Effector memory CD8-positive, alpha-beta T cell (primary cell): ENCODE measurements around the gene CDC42EP1.

ENCODE experiments used
- ATAC-seq: fragments of 150-1000 bp; cut with Tn5 transposase; replicated peaks from 2 replicates; pipeline ENCODE4 v1.10.0; 2021; ENCODE audit warnings: mild to moderate bottlenecking, moderate library complexity
- DNase-seq, 3 experiments: peaks; one replicate each; pipeline ENCODE4 v3.0.0; 2021
- H3K27ac Mint-ChIP-seq, 2 donors: one replicate each; pipeline ENCODE4 v1.8.0; 2022; ENCODE audit warnings: mild to moderate bottlenecking in 2 of 2, mixed read lengths in 2 of 2, moderate library complexity in 2 of 2
- H3K27me3 Mint-ChIP-seq, 2 donors: one replicate each; pipeline ENCODE4 v1.8.0; 2022; ENCODE audit warnings: mixed read lengths in 2 of 2
- H3K36me3 Mint-ChIP-seq: one replicate; pipeline ENCODE4 v1.8.0; 2022; ENCODE audit warnings: mild to moderate bottlenecking, moderate library complexity, mixed read lengths; ENCODE audit not compliant: insufficient read depth
- H3K4me1 Mint-ChIP-seq, 2 donors: one replicate each; pipeline ENCODE4 v1.8.0; 2022; ENCODE audit warnings: low read depth in 2 of 2, mixed read lengths in 2 of 2
- H3K4me3 Mint-ChIP-seq, 2 donors: one replicate each; pipeline ENCODE4 v1.8.0; 2022; ENCODE audit warnings: mild to moderate bottlenecking in 2 of 2, mixed read lengths in 2 of 2, moderate library complexity in 2 of 2
- H3K9me3 Mint-ChIP-seq, 2 donors: one replicate each; pipeline ENCODE4 v1.8.0; 2022; ENCODE audit warnings: mixed read lengths in 2 of 2
- total RNA-seq, 9 experiments: gene quantifications; one replicate each; lab custom pipeline; 2026; lab: John Stamatoyannopoulos, UW

CDC42EP1 gene, protein sequence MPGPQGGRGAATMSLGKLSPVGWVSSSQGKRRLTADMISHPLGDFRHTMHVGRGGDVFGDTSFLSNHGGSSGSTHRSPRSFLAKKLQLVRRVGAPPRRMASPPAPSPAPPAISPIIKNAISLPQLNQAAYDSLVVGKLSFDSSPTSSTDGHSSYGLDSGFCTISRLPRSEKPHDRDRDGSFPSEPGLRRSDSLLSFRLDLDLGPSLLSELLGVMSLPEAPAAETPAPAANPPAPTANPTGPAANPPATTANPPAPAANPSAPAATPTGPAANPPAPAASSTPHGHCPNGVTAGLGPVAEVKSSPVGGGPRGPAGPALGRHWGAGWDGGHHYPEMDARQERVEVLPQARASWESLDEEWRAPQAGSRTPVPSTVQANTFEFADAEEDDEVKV
- 0 to 1.7 (median 0.20) reads per million in 9 experiments for total RNA-seq

DNA sequence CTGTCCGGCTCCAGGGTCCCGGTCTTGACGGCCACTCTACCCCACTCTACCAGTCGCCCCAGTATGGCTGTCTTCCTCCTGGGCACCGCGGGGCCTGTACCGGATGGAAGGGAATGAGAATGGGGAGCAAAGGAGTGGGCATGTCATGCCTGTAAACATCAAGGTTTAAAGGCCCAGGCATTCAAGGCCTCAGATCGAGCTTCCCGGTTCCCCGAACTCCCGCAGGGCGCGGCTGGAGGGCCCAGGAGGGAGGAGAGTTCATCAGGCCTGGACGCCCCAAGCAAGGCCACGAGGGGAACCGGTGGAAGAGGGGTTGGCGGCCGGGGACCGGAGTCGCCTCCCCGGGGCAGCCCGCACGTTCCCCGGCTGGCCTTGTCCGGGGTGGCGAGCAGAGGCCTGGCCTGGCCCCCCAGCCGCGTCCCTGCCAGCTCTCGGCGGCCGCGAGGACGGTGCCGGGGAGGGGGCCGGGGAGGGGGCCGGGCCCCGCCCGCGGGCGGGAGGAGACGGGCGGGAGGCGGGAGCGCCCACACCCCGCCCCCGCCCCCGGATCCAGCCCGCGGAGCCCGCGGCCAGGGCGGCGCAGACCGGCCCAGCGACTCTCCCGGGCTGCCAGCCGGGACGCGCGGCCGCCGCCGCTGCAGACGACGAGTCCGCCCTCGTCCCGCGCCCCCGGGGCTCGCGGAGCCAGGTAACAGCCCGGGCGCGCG lies at the start of gene CDC42EP1:
CDC42EP1 (plus strand) TSS at position 580 of the 707 bp plus-strand sequence. CDS start 5,870 bp downstream, outside the sequence.
- DNase-seq (no peak), ATAC-seq (peak; percentile 23)
- Mint-ChIP-seq H3K27me3 (peaks cover 48 to 90% of the 10 kb centered on the region in 2 donors), H3K4me3 (peak within 1 kb of the TSS; percentile 75), H3K36me3 (peaks cover 3% of the 10 kb centered on the region), H3K4me1 (peaks cover 12 to 22% of the 10 kb centered on the region in 2 donors), H3K27ac (peak within 1 kb of the TSS in 1 of 2 donors; percentile 20), H3K9me3 (no peaks in the 10 kb centered on the region)

DNA sequence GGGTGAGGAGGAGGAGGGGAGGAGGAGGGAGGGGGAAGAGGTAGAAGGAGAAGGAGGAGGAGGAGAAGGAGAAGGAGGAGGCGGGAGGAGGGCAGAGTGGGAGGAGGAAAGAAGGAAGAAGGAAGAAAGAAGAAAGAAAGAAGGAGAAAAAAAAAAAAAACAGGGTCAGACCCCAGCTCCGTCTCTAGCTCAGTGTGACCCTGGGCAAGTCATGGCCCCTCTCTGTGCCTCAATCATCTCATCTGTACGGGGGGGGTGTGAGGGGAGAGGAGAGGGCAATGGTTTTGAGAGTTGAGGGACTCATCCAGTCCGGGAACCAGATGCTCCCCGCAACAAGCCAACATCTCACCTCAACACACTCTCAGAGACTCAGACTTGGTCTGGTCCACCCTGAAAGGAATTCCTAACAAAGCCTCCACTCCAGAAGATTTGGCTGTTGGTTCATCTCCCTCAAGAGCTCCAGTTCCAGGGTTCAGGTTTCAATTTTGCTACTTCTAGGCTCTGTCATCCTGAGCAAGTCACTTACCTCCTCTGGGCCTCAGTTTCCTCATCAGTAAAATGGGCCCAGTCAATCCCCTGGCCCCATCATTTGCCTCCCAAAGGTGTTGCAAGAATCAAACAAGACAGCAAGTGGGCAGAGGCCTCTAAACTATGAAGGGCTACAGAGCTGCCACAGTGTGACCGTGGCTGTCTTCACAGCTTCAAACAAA lies 48.7 kb upstream of the CDC42EP1 start:
- H3K27ac Mint-ChIP-seq: no peak overlapping the region
- H3K27me3 Mint-ChIP-seq: peaks cover 0 to 6% of the 10 kb centered on the region in 2 donors
- H3K36me3 Mint-ChIP-seq: no peaks in the 10 kb centered on the region
- no peaks in the 10 kb centered on the region for H3K4me1 Mint-ChIP-seq
- no peak overlapping the region for H3K4me3 Mint-ChIP-seq
- DNase-seq (no peak), ATAC-seq (no peak)
- no peaks in the 10 kb centered on the region for H3K9me3 Mint-ChIP-seq

DNA sequence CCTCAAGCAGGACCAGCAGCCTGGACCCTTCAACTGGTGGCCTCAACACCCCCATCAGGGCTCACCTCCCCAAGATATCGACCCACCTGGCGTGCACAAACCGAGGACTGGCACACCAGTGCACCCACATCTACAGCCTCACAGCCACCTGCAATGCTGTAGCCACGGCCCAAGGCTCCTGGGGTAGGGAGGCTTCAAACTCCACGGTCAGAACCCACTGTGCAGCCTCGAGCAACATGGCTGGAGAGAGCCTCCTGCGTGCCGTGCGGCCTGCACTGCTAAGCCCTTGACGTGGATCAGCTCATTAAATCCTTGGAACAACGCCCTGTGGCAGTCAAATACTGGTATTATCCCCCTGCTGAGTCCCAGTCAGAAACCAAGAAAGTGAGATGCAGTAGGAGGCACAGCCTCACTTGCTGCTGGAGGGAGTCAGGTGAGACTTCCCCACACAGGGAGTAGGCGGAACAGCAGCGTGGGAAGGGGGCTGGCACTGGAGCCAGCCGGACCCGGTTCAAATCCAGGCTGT lies 45.7 kb upstream of the CDC42EP1 start:
- Mint-ChIP-seq H3K27me3 (peaks cover 7 to 15% of the 10 kb centered on the region in 2 donors), H3K9me3 (no peaks in the 10 kb centered on the region), H3K4me1 (peaks cover 4 to 5% of the 10 kb centered on the region in 2 donors), H3K27ac (no peak overlapping the region), H3K36me3 (no peaks in the 10 kb centered on the region), H3K4me3 (no peak overlapping the region)
- ATAC-seq (no peak), DNase-seq (no peak)

DNA sequence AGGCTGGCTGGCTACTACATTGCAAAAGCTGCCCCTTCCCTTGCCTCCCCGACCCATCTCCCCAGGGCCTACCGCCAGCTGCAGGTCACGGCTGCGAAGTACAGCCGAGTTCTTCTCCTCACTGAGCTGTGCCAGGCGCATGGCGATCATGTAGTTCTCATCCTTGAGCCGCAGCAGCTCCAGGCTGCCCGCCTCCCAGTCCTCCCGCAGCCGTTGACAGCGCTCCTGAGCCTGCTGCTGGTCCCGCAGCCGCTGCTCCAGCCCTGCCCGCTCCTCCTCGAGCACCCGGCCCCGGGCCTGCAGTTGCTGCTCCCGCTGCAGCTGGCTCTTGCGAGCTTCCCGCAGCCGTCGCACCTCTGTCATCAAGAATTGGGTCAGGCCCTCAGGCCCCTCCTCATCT lies 44.4 kb upstream of the CDC42EP1 start:
- ATAC-seq: no peak

DNA sequence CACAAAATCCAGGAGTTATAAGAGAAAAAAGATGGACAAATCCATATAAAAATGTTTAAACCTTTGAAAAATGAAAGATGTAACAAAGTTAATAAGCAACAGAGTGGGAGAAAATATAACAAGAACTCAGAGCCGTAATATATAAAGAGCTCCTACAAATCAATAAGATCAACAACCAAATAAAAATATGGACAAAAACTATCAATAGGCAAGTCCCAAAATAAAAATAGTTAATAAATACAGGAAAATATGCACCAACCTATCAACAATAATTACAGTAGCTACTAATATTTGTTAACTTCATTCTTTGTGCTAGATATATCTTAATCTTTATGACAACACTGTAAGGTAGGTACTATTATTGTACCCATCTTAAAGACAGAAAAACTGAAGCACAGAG lies 43.8 kb upstream of the CDC42EP1 start:
- no peak overlapping the region for H3K4me3 Mint-ChIP-seq
- DNase-seq: no peak

More for the DNA sequence above, 44.4 kb upstream of the CDC42EP1 start:
- Mint-ChIP-seq H3K36me3 (no peaks in the 10 kb centered on the region), H3K4me1 (peaks cover 5 to 8% of the 10 kb centered on the region in 2 donors), H3K4me3 (no peak overlapping the region), H3K27ac (no peak overlapping the region), H3K27me3 (peaks cover 9 to 12% of the 10 kb centered on the region in 2 donors), H3K9me3 (no peaks in the 10 kb centered on the region)
- DNase-seq: no peak

DNA sequence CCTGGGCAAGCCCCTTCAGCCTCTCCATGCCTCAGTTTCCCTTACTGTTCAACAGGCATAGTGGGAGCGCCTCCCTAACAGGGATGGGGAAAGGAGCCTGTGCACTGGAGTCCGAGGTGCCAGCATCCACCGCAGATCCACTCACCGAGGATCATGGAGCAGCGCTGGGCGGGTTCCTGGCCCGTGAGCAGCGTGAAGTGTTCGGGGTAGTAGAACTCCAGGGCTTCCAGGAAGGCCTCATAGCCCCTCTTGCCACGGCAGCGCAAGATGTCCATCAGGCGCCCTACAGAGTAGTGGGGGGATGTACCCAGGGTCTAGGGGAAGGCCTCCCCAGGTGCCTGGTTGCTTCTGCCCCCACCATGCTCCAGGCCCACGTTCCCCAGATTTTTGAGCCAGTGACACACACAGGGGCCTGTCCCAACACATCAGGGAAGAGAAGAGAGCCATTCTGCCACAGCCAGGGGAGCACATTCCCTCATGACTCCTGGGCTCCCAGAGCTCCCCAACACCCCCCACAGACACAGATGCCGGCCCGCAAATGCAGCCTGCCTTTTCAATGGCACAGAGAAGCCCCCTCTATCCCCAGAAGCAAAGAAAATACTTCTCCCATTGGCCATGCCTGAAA lies 42.3 kb upstream of the CDC42EP1 start:
- Mint-ChIP-seq H3K4me3 (peak overlapping the region; percentile 73 to 77), H3K9me3 (no peaks in the 10 kb centered on the region), H3K27me3 (peaks cover 29 to 33% of the 10 kb centered on the region in 2 donors), H3K27ac (no peak overlapping the region), H3K36me3 (no peaks in the 10 kb centered on the region), H3K4me1 (peaks cover 5 to 8% of the 10 kb centered on the region in 2 donors)
- ATAC-seq (no peak), DNase-seq (no peak)

More for the DNA sequence above, 43.8 kb upstream of the CDC42EP1 start:
- Mint-ChIP-seq H3K27ac (no peak overlapping the region), H3K36me3 (no peaks in the 10 kb centered on the region), H3K9me3 (no peaks in the 10 kb centered on the region), H3K4me1 (peaks cover 5 to 8% of the 10 kb centered on the region in 2 donors), H3K27me3 (peaks cover 14 to 18% of the 10 kb centered on the region in 2 donors)
- no peak for ATAC-seq

DNA sequence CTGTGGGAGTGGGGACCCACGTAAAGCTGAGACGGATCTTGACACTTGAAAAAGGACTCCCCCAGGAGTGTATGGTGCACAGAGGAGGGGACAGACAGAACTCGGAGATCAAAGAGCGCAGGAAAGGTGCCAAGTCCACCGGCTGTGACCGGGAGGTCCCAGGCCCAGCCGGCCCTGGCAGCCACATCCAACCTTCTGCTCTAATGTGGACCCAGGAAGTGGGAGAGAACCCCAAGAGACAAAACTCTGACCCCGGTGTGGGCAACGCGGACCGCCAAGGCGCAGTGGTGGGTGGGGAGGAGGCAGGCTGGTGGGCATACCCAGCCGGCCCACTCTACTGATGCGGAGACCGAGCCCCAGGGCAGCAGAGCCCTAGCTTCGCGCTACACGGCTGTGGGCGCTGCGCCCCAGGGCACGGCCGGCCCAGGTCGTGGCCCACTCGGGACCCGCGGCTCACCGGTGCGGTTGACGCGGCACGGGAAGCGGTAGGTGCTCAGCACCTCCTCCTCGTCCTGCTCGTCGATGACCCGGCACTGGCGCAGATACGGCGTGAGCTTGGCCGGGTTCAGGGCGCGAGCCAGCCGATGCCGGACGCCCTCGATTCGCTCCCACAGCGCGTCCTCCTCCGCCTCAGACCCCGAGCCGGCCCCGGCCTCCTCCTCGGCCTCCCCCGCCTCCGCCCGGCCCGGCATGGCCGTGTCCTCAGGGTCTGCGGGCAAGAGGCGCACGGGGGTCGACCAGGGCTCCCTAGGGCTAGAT lies 41.6 kb upstream of the CDC42EP1 start:
- DNase-seq (no peak), ATAC-seq (peak; percentile 44)
- Mint-ChIP-seq H3K36me3 (no peaks in the 10 kb centered on the region), H3K4me3 (peak overlapping the region; percentile 73 to 77), H3K9me3 (no peaks in the 10 kb centered on the region), H3K4me1 (peaks cover 5 to 8% of the 10 kb centered on the region in 2 donors), H3K27me3 (peaks cover 37 to 40% of the 10 kb centered on the region in 2 donors), H3K27ac (no peak overlapping the region)

DNA sequence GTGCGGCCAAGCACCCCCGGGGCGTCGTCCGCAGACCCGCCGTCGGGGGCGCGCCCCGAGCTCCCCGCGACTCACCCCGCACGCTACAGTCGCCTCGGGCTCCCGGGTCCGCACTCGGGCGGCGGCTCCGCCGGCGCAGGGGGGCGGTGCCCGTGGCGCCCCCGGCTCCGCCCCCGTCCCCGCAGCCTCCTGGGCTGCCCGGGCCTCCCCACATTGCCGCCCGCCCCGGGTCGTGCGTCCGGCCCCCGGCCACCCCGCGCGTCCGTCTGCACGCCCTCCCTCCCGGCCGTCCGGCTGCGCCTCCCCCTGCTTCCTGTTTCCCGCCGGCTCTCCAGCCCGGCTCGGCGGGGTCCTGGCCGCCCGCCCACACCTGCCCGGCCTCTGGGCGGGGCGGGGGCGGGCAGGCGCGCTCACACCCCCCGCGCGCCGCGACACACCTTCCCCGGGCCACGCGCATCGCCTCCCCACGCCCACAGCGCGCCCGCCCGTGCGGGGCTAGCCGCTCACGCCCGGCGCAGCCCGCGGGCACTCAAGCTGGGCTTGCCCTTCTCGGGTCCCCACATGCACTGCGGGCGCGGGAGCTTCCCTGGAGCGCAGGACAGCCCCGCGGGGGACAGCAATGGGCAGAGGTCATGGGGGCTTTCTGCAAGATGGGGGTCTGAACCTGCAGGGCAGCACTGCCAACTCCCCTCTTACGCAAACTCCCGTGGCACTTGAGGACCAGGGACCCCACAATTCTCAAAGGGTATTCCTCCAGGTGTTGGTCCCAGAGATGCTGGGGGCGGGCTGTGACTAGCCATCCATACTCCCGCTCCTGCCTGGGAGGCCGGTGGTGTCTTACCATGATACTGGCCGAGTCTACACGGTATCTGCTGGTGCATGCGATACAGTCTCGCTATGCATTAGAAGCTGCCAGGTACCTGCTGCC lies 40.7 kb upstream of the CDC42EP1 start, which contains the start of gene CARD10:
CARD10 (minus strand) TSS at position 148 of the 928 bp plus-strand sequence. CDS start 215 bp downstream, outside the sequence.
- H3K4me3 Mint-ChIP-seq: peak within 1 kb of the TSS; percentile 73 to 77
- DNase-seq (no peak), ATAC-seq (peak; percentile 83)
- H3K27ac Mint-ChIP-seq: no peak within 1 kb of the TSS
- H3K27me3 Mint-ChIP-seq: peaks cover 41 to 47% of the 10 kb centered on the region in 2 donors
- peaks cover 5 to 8% of the 10 kb centered on the region in 2 donors for H3K4me1 Mint-ChIP-seq
- H3K9me3 Mint-ChIP-seq: no peaks in the 10 kb centered on the region
- H3K36me3 Mint-ChIP-seq: no peaks in the 10 kb centered on the region

DNA sequence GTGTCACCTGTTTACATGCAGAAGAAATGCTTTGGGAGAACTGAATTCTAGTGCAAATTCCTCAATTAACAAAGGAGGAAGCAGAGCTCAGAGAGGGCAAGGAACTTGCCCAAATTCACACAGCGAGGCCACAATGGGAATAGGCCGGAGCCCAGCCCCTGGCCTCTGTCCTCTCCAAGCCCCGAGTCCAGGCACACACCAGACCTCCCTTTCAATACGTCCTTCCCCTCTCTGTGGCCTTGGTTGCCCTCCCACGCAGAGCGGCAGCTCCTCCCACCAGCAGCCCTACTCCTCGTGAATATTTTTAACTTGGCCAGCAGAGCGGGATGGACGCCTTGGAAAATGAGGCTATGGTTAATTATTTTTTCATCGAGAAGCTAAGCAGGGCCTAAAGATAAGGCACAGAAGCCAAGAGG lies 39.5 kb upstream of the CDC42EP1 start:
- no peaks in the 10 kb centered on the region for H3K9me3 Mint-ChIP-seq
- peaks cover 42 to 58% of the 10 kb centered on the region in 2 donors for H3K27me3 Mint-ChIP-seq
- H3K27ac Mint-ChIP-seq: no peak overlapping the region
- ATAC-seq (no peak), DNase-seq (no peak)
- no peaks in the 10 kb centered on the region for H3K36me3 Mint-ChIP-seq
- H3K4me1 Mint-ChIP-seq: peaks cover 5 to 9% of the 10 kb centered on the region in 2 donors
- H3K4me3 Mint-ChIP-seq: peak overlapping the region in 1 of 2 donors; percentile 21

DNA sequence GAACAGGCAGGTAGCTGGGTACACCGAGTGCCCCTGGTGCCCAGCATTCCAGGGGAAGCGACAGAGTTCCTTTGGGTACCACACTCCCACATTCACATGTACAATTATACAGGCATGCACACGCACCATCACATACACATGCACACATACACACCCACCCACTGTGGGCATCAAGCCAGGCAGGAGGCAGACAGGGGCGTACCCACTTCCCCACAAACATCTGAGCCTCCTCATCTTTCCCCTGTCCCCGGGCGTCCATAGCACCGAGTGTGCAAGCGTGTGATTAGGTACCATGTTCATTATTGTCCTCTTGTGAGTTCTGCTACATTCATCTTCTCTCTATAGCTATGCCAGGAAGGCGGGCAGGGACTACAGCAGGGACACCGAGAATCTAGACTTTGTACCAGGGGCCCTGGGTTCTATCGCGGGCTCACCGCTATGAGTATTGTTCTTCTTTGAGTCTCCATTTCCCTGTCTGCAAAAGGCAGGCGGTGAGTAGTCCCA lies 39.0 kb upstream of the CDC42EP1 start:
- Mint-ChIP-seq H3K4me3 (peak overlapping the region in 1 of 2 donors; percentile 21), H3K4me1 (peaks cover 5 to 11% of the 10 kb centered on the region in 2 donors), H3K27ac (no peak overlapping the region), H3K9me3 (no peaks in the 10 kb centered on the region), H3K36me3 (no peaks in the 10 kb centered on the region), H3K27me3 (peaks cover 46 to 63% of the 10 kb centered on the region in 2 donors)
- DNase-seq: no peak
- ATAC-seq: no peak

DNA sequence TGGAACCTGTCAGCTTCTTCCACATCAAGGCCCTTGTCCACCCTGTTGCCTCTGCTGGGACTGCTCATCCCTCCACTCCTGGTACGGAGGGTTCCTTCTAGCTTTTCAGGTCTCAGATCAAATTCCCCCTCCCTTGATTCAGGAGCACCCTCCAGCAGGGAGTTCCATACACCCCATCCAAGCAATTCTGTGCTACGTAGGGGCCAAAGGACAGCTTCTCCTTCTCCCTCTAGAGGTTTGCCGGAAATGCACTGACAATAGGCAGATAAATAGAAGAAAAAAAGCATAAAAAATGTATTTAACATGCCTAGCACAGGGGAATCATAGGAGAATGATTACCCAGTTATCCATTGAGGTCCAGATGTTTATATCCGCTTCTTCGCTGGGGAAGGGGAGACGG lies 37.8 kb upstream of the CDC42EP1 start:
- DNase-seq (no peak), ATAC-seq (no peak)
- Mint-ChIP-seq H3K27me3 (peaks cover 46 to 70% of the 10 kb centered on the region in 2 donors), H3K9me3 (no peaks in the 10 kb centered on the region), H3K36me3 (no peaks in the 10 kb centered on the region), H3K27ac (no peak overlapping the region), H3K4me1 (peaks cover 5 to 11% of the 10 kb centered on the region in 2 donors), H3K4me3 (no peak overlapping the region)
